HUES6 (cell line): Measurements from ENCODE around the gene TM7SF3.

Source experiments
- H3K27ac ChIP-seq: 2 replicates; pipeline ENCODE4 v1.7.0; 2013; ENCODE audit warnings: low read depth, mild to moderate bottlenecking, low read length, inconsistent platforms
- H3K27me3 ChIP-seq: 2 replicates; pipeline ENCODE4 v1.6.1; 2013; ENCODE audit warnings: low read length; ENCODE audit not compliant: control insufficient read depth, insufficient read depth
- H3K36me3 ChIP-seq: 2 replicates; pipeline ENCODE4 v1.6.1; 2013; ENCODE audit warnings: low read length; ENCODE audit not compliant: control insufficient read depth, insufficient read depth
- H3K4me1 ChIP-seq: 2 replicates; pipeline ENCODE4 v1.6.1; 2013; ENCODE audit warnings: low read length; ENCODE audit not compliant: control insufficient read depth, insufficient read depth
- H3K4me3 ChIP-seq: 2 replicates; pipeline ENCODE4 v1.5.1; 2013; ENCODE audit warnings: low read depth, low read length
- H3K9ac ChIP-seq: one replicate; pipeline ENCODE4 v1.6.1; 2013; ENCODE audit warnings: mild to moderate bottlenecking, low read length
- H3K9me3 ChIP-seq: 2 replicates; pipeline ENCODE4 v1.6.1; 2013; ENCODE audit warnings: low read depth, low read length; ENCODE audit not compliant: control insufficient read depth, insufficient read depth

The TM7SF3 gene

DNA sequence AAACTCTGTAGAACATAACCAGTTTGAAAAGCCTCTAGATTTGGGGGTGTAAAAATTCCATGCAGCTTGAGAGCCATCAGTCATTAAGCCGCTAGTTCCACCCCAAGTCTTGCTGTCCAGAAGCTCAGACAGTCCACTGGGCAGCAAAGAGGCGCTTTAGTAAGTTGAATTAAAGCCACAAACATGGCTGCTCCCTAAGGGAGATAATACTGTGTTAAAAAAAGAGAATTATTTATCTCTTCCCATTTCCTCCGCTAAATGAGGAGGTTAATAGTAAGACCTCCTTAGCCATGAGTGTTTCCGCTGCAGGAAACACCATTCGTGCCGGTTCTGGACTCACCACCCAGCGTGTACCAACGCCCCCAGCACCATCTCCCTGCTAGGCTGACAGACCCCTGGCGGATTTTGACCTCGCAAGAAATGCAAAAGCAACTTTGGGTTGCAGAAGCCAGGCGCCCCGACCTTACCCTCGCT, 536 bp downstream of the TM7SF3 start:
- H3K36me3 ChIP-seq = no peaks in the 10 kb centered on the region
- H3K9ac ChIP-seq = peak overlapping the region; percentile 82
- peak overlapping the region; percentile 97 for H3K4me3 ChIP-seq
- no peaks in the 10 kb centered on the region for H3K9me3 ChIP-seq
- H3K27me3 ChIP-seq = no peaks in the 10 kb centered on the region
- peaks cover 28% of the 10 kb centered on the region for H3K4me1 ChIP-seq
- H3K27ac ChIP-seq = peak overlapping the region; percentile 75

DNA sequence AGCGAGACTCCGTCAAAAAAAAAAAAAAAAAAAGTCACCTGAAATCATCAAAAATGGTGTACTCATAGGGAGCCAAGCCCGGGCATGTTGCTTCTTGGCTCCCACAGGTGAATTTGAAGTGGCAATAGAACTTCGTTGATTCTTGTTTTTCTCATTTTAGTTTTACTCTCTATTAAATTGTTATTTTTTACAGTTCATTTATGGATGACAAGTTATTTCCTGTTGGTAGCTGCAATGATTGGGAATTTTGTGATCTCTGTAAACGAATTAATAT, 1.3 kb downstream of the TM7SF3 start:
- H3K9ac ChIP-seq = peak overlapping the region; percentile 82
- no peaks in the 10 kb centered on the region for H3K9me3 ChIP-seq
- no peaks in the 10 kb centered on the region for H3K27me3 ChIP-seq
- H3K4me1 ChIP-seq = peaks cover 28% of the 10 kb centered on the region
- H3K4me3 ChIP-seq = peak overlapping the region; percentile 97
- no peak overlapping the region for H3K27ac ChIP-seq
- no peaks in the 10 kb centered on the region for H3K36me3 ChIP-seq

DNA sequence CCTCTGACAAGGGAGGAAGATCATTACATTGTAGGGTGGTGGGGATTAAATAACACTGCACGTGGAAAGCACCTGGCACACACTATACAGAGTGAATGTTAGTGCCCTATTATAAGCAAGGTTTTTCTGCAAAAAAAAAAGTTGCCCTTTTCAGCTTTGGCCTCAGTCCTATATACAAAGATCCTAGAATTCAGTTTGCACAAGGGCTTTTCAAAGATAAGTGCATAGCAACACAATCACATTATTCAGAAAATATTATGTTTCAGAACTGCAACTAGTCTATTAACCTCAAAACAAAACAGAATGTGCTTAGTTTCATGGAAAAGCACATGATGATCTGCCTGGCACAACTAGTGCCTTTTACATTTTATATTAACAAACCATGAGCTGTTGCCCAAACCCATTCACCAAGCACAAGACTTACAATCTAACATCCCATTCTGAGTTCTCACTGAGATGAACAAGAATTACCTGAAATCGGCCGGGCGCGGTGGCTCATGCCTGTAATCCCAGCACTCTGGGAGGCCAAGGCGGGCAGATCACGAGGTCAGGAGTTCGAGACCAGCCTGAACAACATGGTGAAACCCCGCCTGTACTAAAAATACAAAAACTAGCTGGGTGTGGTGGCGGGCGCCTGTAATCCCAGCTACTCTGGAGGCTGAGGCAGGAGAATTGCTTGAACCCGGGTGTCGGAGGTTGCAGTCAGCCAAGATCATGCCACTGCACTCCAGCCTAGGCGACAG, 1.8 kb downstream of the TM7SF3 start:
- Histone ChIP-seq H3K36me3 (no peaks in the 10 kb centered on the region), H3K9me3 (no peaks in the 10 kb centered on the region), H3K27ac (no peak overlapping the region), H3K27me3 (no peaks in the 10 kb centered on the region), H3K9ac (no peak overlapping the region), H3K4me3 (peak overlapping the region; percentile 97), H3K4me1 (peaks cover 28% of the 10 kb centered on the region)

GRCh38 chr12:27009881-27010301, 4.3 kb downstream of the TM7SF3 start:
- H3K9ac ChIP-seq = no peak overlapping the region
- H3K27me3 ChIP-seq = no peaks in the 10 kb centered on the region

GRCh38 chr12:27008081-27008480, 6.1 kb downstream of the TM7SF3 start:
- H3K9me3 ChIP-seq = no peaks in the 10 kb centered on the region
- no peak overlapping the region for H3K9ac ChIP-seq
- no peak overlapping the region for H3K27ac ChIP-seq
- H3K27me3 ChIP-seq = no peaks in the 10 kb centered on the region
- H3K4me3 ChIP-seq = no peak overlapping the region
- peaks cover 19% of the 10 kb centered on the region for H3K4me1 ChIP-seq
- no peaks in the 10 kb centered on the region for H3K36me3 ChIP-seq

More at GRCh38 chr12:27009881-27010301, 4.3 kb downstream of the TM7SF3 start:
- no peaks in the 10 kb centered on the region for H3K36me3 ChIP-seq
- no peak overlapping the region for H3K4me3 ChIP-seq
- no peak overlapping the region for H3K27ac ChIP-seq
- H3K4me1 ChIP-seq = peaks cover 21% of the 10 kb centered on the region
- no peaks in the 10 kb centered on the region for H3K9me3 ChIP-seq

GRCh38 chr12:27006797-27007467, 7.3 kb downstream of the TM7SF3 start:
- Histone ChIP-seq H3K27ac (no peak overlapping the region), H3K36me3 (no peaks in the 10 kb centered on the region), H3K27me3 (no peaks in the 10 kb centered on the region), H3K9me3 (no peaks in the 10 kb centered on the region), H3K4me3 (no peak overlapping the region), H3K4me1 (peaks cover 12% of the 10 kb centered on the region), H3K9ac (no peak overlapping the region)

DNA sequence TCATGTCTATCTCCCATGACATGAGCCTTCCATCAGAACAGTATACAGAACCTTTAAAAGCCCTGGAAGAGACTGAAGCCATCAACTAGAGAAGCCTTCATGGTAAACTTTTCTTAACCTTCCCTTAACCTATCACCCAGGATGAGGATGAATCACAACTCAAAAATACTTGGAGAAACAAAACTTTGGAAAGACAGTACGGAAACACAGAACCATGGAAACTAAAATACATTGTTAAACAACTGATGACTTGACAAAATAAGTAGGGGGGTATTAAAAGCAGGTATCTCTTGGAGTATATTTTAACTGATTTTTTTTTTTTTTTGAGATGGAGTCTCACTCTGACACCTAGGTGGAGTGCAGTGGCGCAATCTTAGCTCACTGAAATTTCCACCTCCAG, 8.7 kb downstream of the TM7SF3 start:
- H3K36me3 ChIP-seq = no peaks in the 10 kb centered on the region
- H3K4me1 ChIP-seq = peaks cover 12% of the 10 kb centered on the region; the same call in 1 of the 2 replicates
- no peaks in the 10 kb centered on the region for H3K27me3 ChIP-seq
- H3K27ac ChIP-seq = no peak overlapping the region
- H3K9ac ChIP-seq = no peak overlapping the region
- H3K4me3 ChIP-seq = no peak overlapping the region
- H3K9me3 ChIP-seq = no peaks in the 10 kb centered on the region

DNA sequence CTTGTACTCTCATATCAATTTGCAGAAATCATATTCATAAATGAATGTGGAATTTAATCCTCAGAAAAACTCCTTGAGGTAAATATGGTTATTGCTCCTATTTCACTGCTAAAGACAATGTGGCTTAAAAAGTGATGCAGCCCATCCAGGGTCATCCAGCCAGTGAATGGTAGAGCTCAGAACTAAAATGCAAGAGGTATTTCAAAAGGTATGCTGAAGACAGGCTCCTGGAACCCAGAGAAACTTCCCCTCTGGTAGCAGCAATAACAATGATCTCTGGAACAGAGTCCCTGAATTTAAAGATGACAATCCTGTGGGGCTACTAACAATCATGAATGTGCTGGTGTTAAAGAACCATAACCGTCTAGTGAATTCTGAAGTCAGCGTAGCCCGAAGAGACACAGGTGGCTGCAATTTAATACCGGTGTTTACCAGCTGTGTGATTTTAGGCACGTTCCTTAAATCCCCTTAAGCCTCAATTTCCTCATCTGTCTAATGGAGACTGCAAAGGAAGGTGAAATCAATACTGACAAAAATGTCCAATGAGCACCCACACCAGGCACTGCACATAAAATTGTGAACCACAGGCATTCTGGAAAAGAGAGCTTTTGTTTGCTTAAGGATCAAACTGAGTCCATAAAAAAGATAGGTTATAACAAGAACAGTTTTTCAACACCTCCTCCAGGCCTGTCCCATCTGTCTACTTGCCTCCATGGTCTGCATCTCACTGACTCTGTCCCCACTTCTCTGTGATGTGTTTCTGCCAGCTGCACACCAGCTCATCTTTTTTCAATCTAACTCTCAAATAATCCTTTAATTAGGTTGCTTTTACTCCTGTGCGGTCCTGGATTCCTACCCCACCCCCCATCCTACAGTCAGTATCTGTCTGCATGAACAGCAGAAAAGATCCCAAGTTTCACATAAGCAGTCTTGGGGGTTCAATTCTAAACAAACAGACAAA, 10.5 kb downstream of the TM7SF3 start:
- no peak overlapping the region for H3K9ac ChIP-seq
- H3K27me3 ChIP-seq = no peaks in the 10 kb centered on the region
- peaks cover 8% of the 10 kb centered on the region; the same call in 1 of the 2 replicates for H3K4me1 ChIP-seq

DNA sequence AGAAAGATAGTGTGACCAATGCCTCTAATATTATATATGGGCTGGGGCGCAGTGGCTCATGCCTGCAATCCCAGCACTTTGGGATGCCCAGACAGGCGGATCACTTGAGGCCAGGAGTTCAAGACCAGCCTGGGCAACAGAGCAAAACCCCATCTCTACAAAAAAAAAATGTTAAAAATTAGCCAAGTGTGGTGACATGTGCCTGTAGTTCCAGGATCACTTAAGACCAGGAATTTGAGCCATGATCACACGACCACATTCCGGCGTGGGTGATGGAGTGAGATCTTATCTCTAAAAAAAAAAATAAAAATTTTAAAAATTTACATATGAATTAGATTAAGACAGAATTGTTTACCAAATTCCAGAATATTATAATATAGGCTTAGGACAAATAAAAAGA, 12.0 kb downstream of the TM7SF3 start:
- Histone ChIP-seq H3K36me3 (peaks cover 25% of the 10 kb centered on the region), H3K4me3 (no peak overlapping the region), H3K4me1 (peaks cover 8% of the 10 kb centered on the region; the same call in 1 of the 2 replicates), H3K9me3 (no peaks in the 10 kb centered on the region), H3K27ac (no peak overlapping the region), H3K9ac (no peak overlapping the region), H3K27me3 (no peaks in the 10 kb centered on the region)

More for the DNA sequence above, 10.5 kb downstream of the TM7SF3 start:
- Histone ChIP-seq H3K27ac (no peak overlapping the region), H3K36me3 (peaks cover 12% of the 10 kb centered on the region), H3K4me3 (no peak overlapping the region), H3K9me3 (no peaks in the 10 kb centered on the region)

DNA sequence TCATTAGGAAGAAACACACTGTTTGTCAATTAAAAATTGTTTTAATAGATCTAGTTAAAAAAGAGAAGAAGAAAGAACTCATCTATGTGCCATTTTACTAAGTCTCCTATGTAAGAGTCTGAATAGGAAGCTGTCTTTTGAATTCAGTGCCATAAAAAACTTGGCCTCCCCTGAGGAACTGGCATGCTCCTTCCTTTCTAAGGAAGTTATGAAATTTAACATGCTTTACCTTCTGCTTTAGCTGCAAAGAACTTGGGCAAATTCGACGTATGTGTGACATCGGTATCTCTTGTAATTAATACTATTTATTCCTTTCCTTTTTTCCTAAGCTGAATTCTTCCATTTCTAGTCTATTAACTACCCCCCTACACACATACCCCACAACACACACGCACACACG, 12.5 kb downstream of the TM7SF3 start:
- H3K9me3 ChIP-seq = no peaks in the 10 kb centered on the region
- no peak overlapping the region for H3K4me3 ChIP-seq
- H3K9ac ChIP-seq = no peak overlapping the region
- H3K27me3 ChIP-seq = no peaks in the 10 kb centered on the region
- no peak overlapping the region for H3K27ac ChIP-seq
- H3K36me3 ChIP-seq = peaks cover 30% of the 10 kb centered on the region
- H3K4me1 ChIP-seq = peaks cover 8% of the 10 kb centered on the region; the same call in 1 of the 2 replicates
